ENCODE measurements around the gene SMC1B. TPM values are rescaled to one million over a fixed set of nuclear protein-coding genes. Genes with fewer than 3 reads are reported as not detected.

The SMC1B gene
- total RNA-seq, 2 experiments from 2014 or later, result not detected

GRCh38 chr22:45304971-45305370, 108.4 kb downstream of the SMC1B start:
- TF ChIP-seq CTCF (IDR thresholded peaks at IDR 0.05), result no peak
- POLR2A ChIA-PET, result no interaction called here
- H3K4me3 Mint-ChIP-seq, result no peak overlapping the region
- no peaks in the 10 kb centered on the region for H3K36me3 ChIP-seq (ENCODE audit: insufficient read depth, low read length)
- CTCF ChIA-PET, result no interaction called here
- no peak overlapping the region for H3K27ac Mint-ChIP-seq
- no peaks in the 10 kb centered on the region for H3K27me3 ChIP-seq (ENCODE audit: control insufficient read depth in 1 of 2, insufficient read depth in 2 of 2, low read length in 2 of 2)
- no peak overlapping the region for H3K4me3 ChIP-seq (ENCODE audit: low read length)
- peaks cover 12% of the 10 kb centered on the region for H3K4me1 Mint-ChIP-seq (ENCODE audit: low read depth)
- no peaks in the 10 kb centered on the region for H3K36me3 Mint-ChIP-seq (ENCODE audit: low read depth)
- no peaks in the 10 kb centered on the region for H3K27me3 Mint-ChIP-seq
- H3K4me1 ChIP-seq (ENCODE audit: insufficient read depth, low read length), result peaks cover 12% of the 10 kb centered on the region
- H3K9me3 Mint-ChIP-seq, result no peaks in the 10 kb centered on the region
- DNase-seq (no peak), ATAC-seq (ENCODE audit: poor library complexity) (no peak)
- no peak overlapping the region for H3K27ac ChIP-seq (ENCODE audit: low read depth in 1 of 2, low read length in 2 of 2)
- no peaks in the 10 kb centered on the region for H3K9me3 ChIP-seq (ENCODE audit: control insufficient read depth in 1 of 2, insufficient read depth in 1 of 2, low read length in 2 of 2)
- intact Hi-C loops (cut with DNase I, micrococcal nuclease), result loop anchor here in 1 of 2 experiments (5.0 kb wide), 1 partner anchor 603 kb away; the partner anchor contains the start of gene PRR5

GRCh38 chr22:45303181-45303580, 110.2 kb downstream of the SMC1B start:
- no peaks in the 10 kb centered on the region for H3K36me3 Mint-ChIP-seq (ENCODE audit: low read depth)
- H3K4me3 ChIP-seq (ENCODE audit: low read length), result no peak overlapping the region
- no peaks in the 10 kb centered on the region for H3K9me3 ChIP-seq (ENCODE audit: control insufficient read depth in 1 of 2, insufficient read depth in 1 of 2, low read length in 2 of 2)
- H3K4me1 Mint-ChIP-seq (ENCODE audit: low read depth), result peaks cover 10% of the 10 kb centered on the region
- no peaks in the 10 kb centered on the region for H3K27me3 Mint-ChIP-seq
- H3K4me3 Mint-ChIP-seq, result no peak overlapping the region
- H3K27ac ChIP-seq (ENCODE audit: low read depth in 1 of 2, low read length in 2 of 2), result no peak overlapping the region
- H3K9me3 Mint-ChIP-seq, result no peaks in the 10 kb centered on the region
- peaks cover 6% of the 10 kb centered on the region for H3K4me1 ChIP-seq (ENCODE audit: insufficient read depth, low read length)
- ATAC-seq (ENCODE audit: poor library complexity) (no peak), DNase-seq (no peak)
- intact Hi-C loops (cut with DNase I, micrococcal nuclease), result no loop called here
- POLR2A ChIA-PET, result no interaction called here
- H3K27me3 ChIP-seq (ENCODE audit: control insufficient read depth in 1 of 2, insufficient read depth in 2 of 2, low read length in 2 of 2), result no peaks in the 10 kb centered on the region
- no peaks in the 10 kb centered on the region for H3K36me3 ChIP-seq (ENCODE audit: insufficient read depth, low read length)
- CTCF ChIA-PET, result no interaction called here
- TF ChIP-seq CTCF (IDR thresholded peaks at IDR 0.05), result no peak
- no peak overlapping the region for H3K27ac Mint-ChIP-seq

- intact Hi-C loops (cut with DNase I, micrococcal nuclease), result no loop called here
- Mint-ChIP-seq H3K27ac (no peak overlapping the region), H3K4me1 (ENCODE audit: low read depth) (peaks cover 10% of the 10 kb centered on the region), H3K36me3 (ENCODE audit: low read depth) (no peaks in the 10 kb centered on the region), H3K27me3 (no peaks in the 10 kb centered on the region), H3K4me3 (no peak overlapping the region), H3K9me3 (no peaks in the 10 kb centered on the region)
- ChIA-PET CTCF (no interaction called here), POLR2A (no interaction called here)
- Histone ChIP-seq H3K4me1 (ENCODE audit: insufficient read depth, low read length) (peaks cover 6% of the 10 kb centered on the region), H3K27ac (ENCODE audit: low read depth in 1 of 2, low read length in 2 of 2) (no peak overlapping the region), H3K9me3 (ENCODE audit: control insufficient read depth in 1 of 2, insufficient read depth in 1 of 2, low read length in 2 of 2) (no peaks in the 10 kb centered on the region), H3K4me3 (ENCODE audit: low read length) (no peak overlapping the region), H3K27me3 (ENCODE audit: control insufficient read depth in 1 of 2, insufficient read depth in 2 of 2, low read length in 2 of 2) (no peaks in the 10 kb centered on the region), H3K36me3 (ENCODE audit: insufficient read depth, low read length) (no peaks in the 10 kb centered on the region)
- ATAC-seq (ENCODE audit: poor library complexity), result no peak
- TF ChIP-seq CTCF (IDR thresholded peaks at IDR 0.05), result no peak
- no peak for DNase-seq
Observed at GRCh38 chr22:45302751-45303150, 110.6 kb downstream of the SMC1B start.
